Activated naive CD4-positive, alpha-beta T cell treated with anti-CD3 and anti-CD28 coated beads, Interleukin-2, amount 50 U/mL, for 16 hours (primary cell): ENCODE data around the gene EHBP1.

Experiments
- DNase-seq: peaks from one replicate; pipeline ENCODE4 v3.0.0-alpha.2; 2020

Gene EHBP1

DNA sequence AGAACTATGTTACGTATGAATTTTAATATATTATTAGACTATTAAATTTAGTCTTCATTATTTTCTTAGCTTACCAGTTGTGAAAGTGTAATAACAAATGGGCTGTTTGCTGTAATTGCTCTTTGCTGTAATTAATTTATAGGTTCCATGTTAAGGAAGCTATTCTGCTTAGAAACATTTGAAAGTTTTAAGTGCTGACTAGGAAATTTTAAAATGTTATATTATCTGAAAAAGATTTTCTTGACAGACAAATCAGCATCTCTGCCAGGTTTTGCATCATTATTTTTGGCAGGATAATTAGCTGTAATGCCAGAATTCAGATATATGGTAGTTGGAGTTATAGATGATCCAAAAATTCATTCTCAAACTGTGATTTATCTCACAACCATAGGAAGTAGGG lies 387.3 kb downstream of the EHBP1 start:
- DNase-seq: no peak

GRCh38 chr2:63093502-63093901 lies 388.0 kb downstream of the EHBP1 start:
- DNase-seq: no peak
